RWPE2 (cell line): ENCODE data around the gene RGCC.

Source experiments
- ATAC-seq: fragments of 200-7000 bp; cut with Tn5 transposase; 3 replicates; pipeline ENCODE4 v1.9.1; 2021; ENCODE audit warnings: low read depth
- DNase-seq: peaks from one replicate; pipeline ENCODE4 v3.0.0-alpha.2; 2020; ENCODE audit warnings: low spot score
- H3K27ac ChIP-seq: fragments of 450-650 bp; 2 replicates; pipeline ENCODE4 v1.5.1; 2017; ENCODE audit warnings: mild to moderate bottlenecking; ENCODE audit not compliant: poor library complexity, severe bottlenecking
- H3K27me3 ChIP-seq: fragments of 250-450 bp; sonication (Bioruptor Pico); 2 replicates; pipeline ENCODE4 v1.5.1; 2021; ENCODE audit warnings: mild to moderate bottlenecking, moderate library complexity; ENCODE audit not compliant: insufficient read depth, poor library complexity, severe bottlenecking
- H3K36me3 ChIP-seq: fragments of 250-450 bp; sonication (Bioruptor Pico); 2 replicates; pipeline ENCODE4 v1.5.1; 2020; ENCODE audit warnings: low read depth, mild to moderate bottlenecking, moderate library complexity
- H3K4me1 ChIP-seq: fragments of 250-450 bp; sonication (Bioruptor Pico); 2 replicates; pipeline ENCODE4 v1.5.1; 2021; ENCODE audit warnings: mild to moderate bottlenecking, moderate library complexity; ENCODE audit not compliant: insufficient read depth, poor library complexity, severe bottlenecking
- H3K4me3 ChIP-seq: fragments of 250-450 bp; sonication (Bioruptor Pico); 2 replicates; pipeline ENCODE4 v1.5.1; 2021; ENCODE audit warnings: mild to moderate bottlenecking, moderate library complexity; ENCODE audit not compliant: severe bottlenecking
- H3K9me3 ChIP-seq: fragments of 250-450 bp; sonication (Bioruptor Pico); 2 replicates; pipeline ENCODE4 v1.5.1; 2021; ENCODE audit warnings: mild to moderate bottlenecking, moderate library complexity; ENCODE audit not compliant: severe bottlenecking
- TF ChIP-seq, protein P1 (sequence below): fragments of 450-650 bp; IDR thresholded peaks from one replicate; pipeline ENCODE4 v1.5.1; 2017; ENCODE audit warnings: mild to moderate bottlenecking, moderate library complexity; ENCODE audit not compliant: poor library complexity, severe bottlenecking

Gene RGCC

DNA sequence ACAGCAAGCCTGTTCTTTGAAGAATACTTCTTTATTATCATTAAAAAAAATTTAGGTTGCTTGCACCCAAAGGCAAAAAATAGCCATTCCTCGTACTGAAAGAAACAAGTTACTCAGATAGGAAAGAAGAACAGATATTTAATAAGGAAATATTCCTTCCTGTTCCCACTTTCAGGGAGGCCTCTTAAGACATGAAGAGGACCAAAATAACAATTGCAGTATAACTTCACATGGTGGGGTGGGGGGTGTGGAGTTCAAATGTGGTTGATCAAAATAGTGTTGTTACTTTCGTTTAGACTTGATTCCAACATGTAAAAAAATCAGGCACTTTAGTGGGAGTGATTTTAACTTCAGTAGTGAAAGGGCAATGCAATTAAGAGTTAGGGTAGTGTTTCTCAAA is 3.6 kb downstream of the RGCC start:
- Histone ChIP-seq H3K9me3 (no peaks in the 10 kb centered on the region), H3K27me3 (peaks cover 26% of the 10 kb centered on the region)
- no peak for DNase-seq

GRCh38 chr13:41461527-41462139 is 4.3 kb downstream of the RGCC start:
- Histone ChIP-seq H3K36me3 (no peaks in the 10 kb centered on the region), H3K27me3 (peaks cover 19% of the 10 kb centered on the region), H3K4me3 (no peak overlapping the region), H3K27ac (no peak overlapping the region), H3K4me1 (peaks cover 6% of the 10 kb centered on the region), H3K9me3 (no peaks in the 10 kb centered on the region)
- ATAC-seq (no peak), DNase-seq (no peak)
- TF ChIP-seq, protein P1, sequence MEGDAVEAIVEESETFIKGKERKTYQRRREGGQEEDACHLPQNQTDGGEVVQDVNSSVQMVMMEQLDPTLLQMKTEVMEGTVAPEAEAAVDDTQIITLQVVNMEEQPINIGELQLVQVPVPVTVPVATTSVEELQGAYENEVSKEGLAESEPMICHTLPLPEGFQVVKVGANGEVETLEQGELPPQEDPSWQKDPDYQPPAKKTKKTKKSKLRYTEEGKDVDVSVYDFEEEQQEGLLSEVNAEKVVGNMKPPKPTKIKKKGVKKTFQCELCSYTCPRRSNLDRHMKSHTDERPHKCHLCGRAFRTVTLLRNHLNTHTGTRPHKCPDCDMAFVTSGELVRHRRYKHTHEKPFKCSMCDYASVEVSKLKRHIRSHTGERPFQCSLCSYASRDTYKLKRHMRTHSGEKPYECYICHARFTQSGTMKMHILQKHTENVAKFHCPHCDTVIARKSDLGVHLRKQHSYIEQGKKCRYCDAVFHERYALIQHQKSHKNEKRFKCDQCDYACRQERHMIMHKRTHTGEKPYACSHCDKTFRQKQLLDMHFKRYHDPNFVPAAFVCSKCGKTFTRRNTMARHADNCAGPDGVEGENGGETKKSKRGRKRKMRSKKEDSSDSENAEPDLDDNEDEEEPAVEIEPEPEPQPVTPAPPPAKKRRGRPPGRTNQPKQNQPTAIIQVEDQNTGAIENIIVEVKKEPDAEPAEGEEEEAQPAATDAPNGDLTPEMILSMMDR: no peak

More for the DNA sequence above, 3.6 kb downstream of the RGCC start:
- Histone ChIP-seq H3K27ac (no peak overlapping the region), H3K4me1 (peaks cover 6% of the 10 kb centered on the region), H3K36me3 (no peaks in the 10 kb centered on the region), H3K4me3 (no peak overlapping the region)
- no peak for ATAC-seq
- TF ChIP-seq, protein P1: no peak

GRCh38 chr13:41462427-41462826 is 5.1 kb downstream of the RGCC start:
- Histone ChIP-seq H3K9me3 (no peaks in the 10 kb centered on the region), H3K4me1 (peaks cover 6% of the 10 kb centered on the region), H3K27ac (no peak overlapping the region), H3K4me3 (no peak overlapping the region), H3K27me3 (peaks cover 13% of the 10 kb centered on the region), H3K36me3 (no peaks in the 10 kb centered on the region)
- no peak for ATAC-seq
- TF ChIP-seq, protein P1: no peak
- no peak for DNase-seq

GRCh38 chr13:41463838-41464602 is 6.7 kb downstream of the RGCC start:
- no peak overlapping the region for H3K27ac ChIP-seq
- H3K27me3 ChIP-seq: no peaks in the 10 kb centered on the region
- ATAC-seq (no peak), DNase-seq (no peak)
- no peak overlapping the region for H3K4me3 ChIP-seq
- TF ChIP-seq, protein P1: no peak
- no peaks in the 10 kb centered on the region for H3K9me3 ChIP-seq
- H3K4me1 ChIP-seq: peaks cover 6% of the 10 kb centered on the region
- H3K36me3 ChIP-seq: no peaks in the 10 kb centered on the region
